GM08714 (cell line): ENCODE results near the gene SLC26A8.
"Not testable (repeated sequence)": the region's sequence is repeated elsewhere in the genome, so short reads cannot be mapped to it uniquely, and the experiment has no call there.

Source experiments
- H3K4me3 ChIP-seq: fragments of 200-500 bp; sonication (Bioruptor generic); 2 replicates; pipeline ENCODE4 v1.5.1; 2014; ENCODE audit warnings: mild to moderate bottlenecking, low read length, inconsistent platforms
- ZNF274 ChIP-seq: IDR thresholded peaks from 2 replicates; pipeline ENCODE4 v1.6.1; 2012; ENCODE audit warnings: mild to moderate bottlenecking, low read depth, low read length

The SLC26A8 gene

DNA sequence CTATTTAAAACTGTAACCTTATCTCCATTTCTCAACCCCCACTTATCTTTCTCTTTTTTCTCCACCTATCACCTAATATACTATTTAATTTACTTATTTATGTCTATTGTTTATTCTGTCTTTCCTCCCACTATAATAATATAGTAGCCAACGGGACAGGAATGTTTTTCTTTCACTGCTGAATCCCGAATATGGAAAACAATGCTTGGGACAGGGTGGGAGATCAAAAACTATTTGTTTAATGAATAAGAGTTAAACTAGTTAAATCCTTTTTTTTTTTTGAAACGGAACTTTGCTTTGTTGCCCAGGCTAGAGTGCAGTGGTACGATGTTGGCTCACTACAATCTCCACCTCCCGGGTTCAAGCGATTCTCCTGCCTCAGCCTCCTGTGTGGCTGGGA is 109.9 kb downstream of the SLC26A8 start:
- H3K4me3 ChIP-seq = no peak overlapping the region
- TF ChIP-seq ZNF274 = no peak

- no peak overlapping the region for H3K4me3 ChIP-seq
- TF ChIP-seq ZNF274 = no peak
Measured at GRCh38 chr6:35911871-35912653, 112.4 kb downstream of the SLC26A8 start.

DNA sequence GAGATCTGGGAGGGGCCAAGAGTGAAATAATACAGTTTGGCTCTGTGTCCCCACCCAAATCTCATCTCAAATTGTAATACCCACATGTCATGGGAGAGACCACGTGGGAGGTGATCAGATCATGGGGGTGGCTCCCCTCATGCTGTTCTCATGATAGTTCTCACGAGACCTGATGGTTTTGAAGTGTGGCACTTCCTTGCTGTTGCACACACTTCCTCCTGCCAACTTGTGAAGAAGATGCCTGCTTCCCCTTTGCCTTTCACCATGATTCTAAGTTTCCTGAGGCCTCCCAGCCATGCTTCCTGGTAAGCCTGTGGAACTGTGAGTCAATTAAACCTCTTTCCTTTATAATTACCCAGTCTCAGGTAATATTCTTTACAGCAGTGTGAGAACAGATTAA is 114.9 kb downstream of the SLC26A8 start:
- H3K4me3 ChIP-seq = not testable (repeated sequence)

- not testable (repeated sequence) for H3K4me3 ChIP-seq
Measured at GRCh38 chr6:35908753-35909401, 115.6 kb downstream of the SLC26A8 start.

DNA sequence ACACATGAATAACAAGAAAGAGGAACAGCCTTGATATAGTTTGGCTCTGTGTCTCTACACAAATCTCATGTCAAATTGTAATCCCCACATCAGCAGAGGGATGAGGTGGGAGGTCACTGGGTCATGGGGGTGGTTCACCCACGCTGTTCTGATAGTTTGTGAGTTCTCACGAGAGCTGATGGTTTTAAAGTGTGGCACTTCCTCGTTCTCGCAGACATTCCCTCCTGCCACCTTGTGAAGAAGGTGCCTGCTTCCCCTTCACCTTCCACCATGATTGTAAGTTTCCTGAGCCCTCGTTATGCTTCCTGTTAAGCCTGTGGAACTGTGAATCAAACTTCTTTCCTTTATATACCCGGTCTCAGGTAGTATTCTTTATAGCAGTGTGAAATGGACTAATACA is 116.7 kb downstream of the SLC26A8 start:
- no peak for TF ChIP-seq ZNF274
- no peak overlapping the region for H3K4me3 ChIP-seq

GRCh38 chr6:35906499-35906846 is 118.0 kb downstream of the SLC26A8 start:
- TF ChIP-seq ZNF274 = no peak

GRCh38 chr6:35905841-35906498 is 118.5 kb downstream of the SLC26A8 start:
- H3K4me3 ChIP-seq = no peak overlapping the region
- TF ChIP-seq ZNF274 = no peak

More at GRCh38 chr6:35906499-35906846, 118.0 kb downstream of the SLC26A8 start:
- no peak overlapping the region for H3K4me3 ChIP-seq

- H3K4me3 ChIP-seq = no peak overlapping the region
- TF ChIP-seq ZNF274 = no peak
Measured at GRCh38 chr6:35905141-35905785, 119.2 kb downstream of the SLC26A8 start.

DNA sequence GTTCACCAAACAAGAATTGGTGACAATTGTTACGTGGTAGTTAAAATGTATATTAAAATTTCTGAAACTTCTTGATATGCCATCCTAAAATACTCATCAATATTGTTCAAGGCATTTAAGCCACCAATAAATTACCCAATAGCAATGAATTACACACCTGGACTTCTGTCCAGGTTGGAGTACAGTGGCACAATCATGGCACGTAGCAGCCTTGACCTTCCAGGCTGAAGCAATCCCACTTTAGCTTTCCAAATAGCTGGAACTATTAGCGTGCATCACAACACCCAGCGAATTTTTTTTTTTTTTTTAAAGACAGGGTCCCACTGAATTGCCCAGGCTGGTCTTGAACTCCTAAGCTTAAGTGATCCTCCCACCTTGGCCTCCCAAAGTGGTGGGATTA is 120.8 kb downstream of the SLC26A8 start:
- TF ChIP-seq ZNF274 = no peak
- H3K4me3 ChIP-seq = no peak overlapping the region

GRCh38 chr6:35900448-35900847 is 124.0 kb downstream of the SLC26A8 start:
- TF ChIP-seq ZNF274 = no peak
- H3K4me3 ChIP-seq = no peak overlapping the region

GRCh38 chr6:35898003-35898402 is 126.4 kb downstream of the SLC26A8 start:
- no peak overlapping the region for H3K4me3 ChIP-seq
- TF ChIP-seq ZNF274 = no peak

DNA sequence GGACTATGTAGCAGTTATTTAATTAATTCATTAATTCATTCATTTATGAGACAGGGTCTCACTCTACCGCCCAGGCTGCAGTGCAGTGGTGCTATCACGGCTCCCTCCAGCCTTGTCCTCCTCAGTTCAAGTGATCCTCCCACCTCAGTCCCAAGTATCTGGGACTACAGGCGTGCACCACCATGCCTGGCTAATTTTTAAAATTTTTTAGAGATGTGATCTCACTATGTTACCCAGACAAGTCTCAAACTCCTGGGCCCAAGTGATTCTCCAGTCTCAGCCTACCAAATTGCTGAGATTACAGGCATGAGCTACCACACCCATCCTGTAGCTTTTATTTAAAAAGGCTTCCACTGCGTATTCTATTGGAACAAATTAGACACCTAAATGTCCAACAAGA is 127.0 kb downstream of the SLC26A8 start:
- no peak for TF ChIP-seq ZNF274
- no peak overlapping the region for H3K4me3 ChIP-seq

DNA sequence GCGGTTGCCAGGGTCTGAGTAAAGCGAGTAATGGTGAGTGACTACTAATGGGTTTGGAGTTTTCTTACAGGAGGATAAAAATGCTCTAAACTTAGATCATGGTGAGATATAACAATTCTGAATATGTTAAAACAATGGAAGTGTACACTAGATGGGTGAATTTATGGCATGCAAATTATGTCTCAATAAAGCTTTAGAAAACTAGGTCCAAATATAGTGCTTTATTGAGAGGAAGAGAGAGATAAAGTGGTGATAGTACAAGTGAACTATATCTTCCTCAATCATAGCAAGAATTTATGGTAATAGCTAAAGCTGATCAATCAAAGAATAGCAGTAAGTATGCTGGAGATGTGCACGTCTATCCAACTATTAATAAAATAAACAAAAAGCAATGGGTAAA is 127.4 kb downstream of the SLC26A8 start:
- no peak for TF ChIP-seq ZNF274
- no peak overlapping the region for H3K4me3 ChIP-seq

- no peak overlapping the region for H3K4me3 ChIP-seq
- no peak for TF ChIP-seq ZNF274
Measured at GRCh38 chr6:35896228-35896627, 128.2 kb downstream of the SLC26A8 start.

GRCh38 chr6:35895560-35895959 is 128.9 kb downstream of the SLC26A8 start:
- H3K4me3 ChIP-seq = no peak overlapping the region
- no peak for TF ChIP-seq ZNF274

DNA sequence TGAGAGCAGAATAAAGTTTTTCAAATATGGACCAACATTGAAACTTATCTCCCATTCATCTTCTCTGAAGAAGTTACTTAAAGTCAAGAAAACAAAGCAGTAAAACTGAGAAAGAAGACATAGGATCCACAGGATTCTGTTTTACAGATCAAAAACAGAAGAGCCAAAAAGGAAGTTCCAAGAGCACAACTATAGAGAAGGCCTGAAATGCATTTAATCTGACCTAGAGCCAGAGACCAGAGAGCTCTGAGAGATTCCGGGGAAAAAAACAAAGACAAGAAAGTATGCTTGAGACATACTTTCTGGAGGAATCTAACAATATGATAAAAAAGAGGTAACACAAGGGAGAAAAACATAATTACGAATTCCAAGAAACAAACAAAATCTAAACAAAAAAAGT is 129.7 kb downstream of the SLC26A8 start:
- no peak for TF ChIP-seq ZNF274
- H3K4me3 ChIP-seq = no peak overlapping the region
